GM21447 (cell line): ENCODE results near the gene FSHR.

ENCODE experiments used
- ATAC-seq: cut with Tn5 transposase; IDR thresholded peaks from one replicate; pipeline ENCODE4 v1.9.1; 2021; ENCODE audit not compliant: unreplicated experiment

The FSHR gene

GRCh38 chr2:48915227-48915626 lies 239.1 kb downstream of the FSHR start:
- ATAC-seq: no peak

- ATAC-seq: peak; percentile 84
Observed at GRCh38 chr2:48914477-48915089, 239.7 kb downstream of the FSHR start.
